Mesodermal cell (in vitro differentiated cells): ENCODE measurements around the gene CRYBG1.

Experiments
- H3K27ac ChIP-seq: 2 replicates; pipeline ENCODE4 v1.7.0; 2013; ENCODE audit warnings: mild to moderate bottlenecking, low read depth, low read length, moderate library complexity; ENCODE audit not compliant: severe bottlenecking
- H3K36me3 ChIP-seq: 2 replicates; pipeline ENCODE4 v1.7.1; 2013; ENCODE audit warnings: mild to moderate bottlenecking, low read length, moderate library complexity; ENCODE audit not compliant: control insufficient read depth, insufficient read depth
- H3K4me1 ChIP-seq: one replicate; pipeline ENCODE4 v1.7.1; 2013; ENCODE audit warnings: mild to moderate bottlenecking, low read length; ENCODE audit not compliant: insufficient read depth, control insufficient read depth, poor library complexity, severe bottlenecking
- H3K4me3 ChIP-seq: 2 replicates; pipeline ENCODE4 v1.7.0; 2013; ENCODE audit warnings: low read length, control low read depth, mild to moderate bottlenecking; ENCODE audit not compliant: insufficient read depth, poor library complexity, severe bottlenecking; ENCODE audit errors: extremely low read depth
- H3K9me3 ChIP-seq: 2 replicates; pipeline ENCODE4 v1.7.1; 2013; ENCODE audit warnings: mild to moderate bottlenecking, low read length, moderate library complexity; ENCODE audit not compliant: control insufficient read depth
- WGBS, 2 experiments: methylation state at CpG; one replicate each; pipeline ENCODE4 v1.1.5; 2013; ENCODE audit warnings: missing lambda C conversion rate in 2 of 2; ENCODE audit not compliant: insufficient coverage in 2 of 2; 5-methylcytosine and 5-hydroxymethylcytosine counted together

Gene CRYBG1

DNA sequence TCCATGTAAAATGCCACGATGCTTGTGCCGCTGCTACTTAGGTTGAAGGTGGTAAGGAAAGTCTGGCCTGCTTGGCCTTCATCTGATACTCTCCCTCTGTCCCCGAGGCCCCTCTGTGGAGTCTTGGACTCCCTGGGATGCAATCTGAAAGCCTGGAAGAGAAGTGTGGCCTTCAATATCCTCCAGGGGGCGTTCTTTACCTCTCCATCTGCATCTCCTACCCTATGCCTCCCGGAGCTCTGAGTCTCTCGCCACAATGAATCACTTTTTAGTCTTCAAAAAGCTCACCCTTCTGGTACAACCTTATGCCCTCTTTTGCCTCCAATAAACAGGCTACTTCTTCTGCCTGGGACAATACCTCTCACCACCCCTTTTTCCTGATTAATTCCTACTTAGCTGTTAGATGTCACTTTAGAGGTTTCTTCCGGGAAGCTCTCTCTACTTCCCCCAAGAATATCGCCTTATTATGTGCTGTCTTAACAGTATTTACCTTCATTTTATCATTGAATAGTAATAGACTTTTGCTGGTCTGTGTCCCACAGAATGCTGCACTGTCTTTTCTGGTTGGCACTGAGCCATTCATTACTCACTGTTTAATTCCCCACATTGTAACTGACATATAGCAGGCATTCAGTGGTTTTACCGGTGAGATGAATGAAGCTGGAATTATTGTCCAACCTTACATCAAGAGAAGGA lies 21.0 kb upstream of the CRYBG1 start:
- H3K4me3 ChIP-seq, result no peak overlapping the region
- no peak overlapping the region for H3K27ac ChIP-seq
- no peaks in the 10 kb centered on the region for H3K36me3 ChIP-seq
- no peaks in the 10 kb centered on the region for H3K4me1 ChIP-seq
- H3K9me3 ChIP-seq, result no peaks in the 10 kb centered on the region
- 3 to 8% methylated on average over 3 to 4 of the region's 9 CpGs for WGBS, 2 experiments

DNA sequence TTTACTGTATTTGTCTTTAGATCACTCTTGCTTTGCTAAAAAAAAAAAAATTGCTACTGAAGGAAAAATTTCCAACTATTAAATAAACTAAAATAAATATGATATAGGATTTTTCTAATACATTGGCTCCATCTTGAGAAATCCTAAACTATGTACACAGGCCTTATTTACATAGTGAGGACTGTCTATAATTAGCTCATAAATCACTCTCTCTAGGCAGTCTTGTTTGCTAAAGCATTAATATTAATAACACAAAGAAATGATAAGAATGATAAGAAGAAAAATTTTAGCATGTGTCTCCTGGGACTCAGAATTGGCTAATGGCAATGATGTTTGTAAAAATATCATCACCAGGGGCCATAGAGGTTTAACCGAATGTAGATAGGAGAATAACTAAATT lies 13.3 kb upstream of the CRYBG1 start:
- Histone ChIP-seq H3K4me3 (no peak overlapping the region), H3K4me1 (no peaks in the 10 kb centered on the region), H3K36me3 (no peaks in the 10 kb centered on the region), H3K27ac (no peak overlapping the region), H3K9me3 (no peaks in the 10 kb centered on the region)
- no CpG with 5 or more reads among the region's 1 CpG for whole genome bisulfite sequencing, 2 experiments

DNA sequence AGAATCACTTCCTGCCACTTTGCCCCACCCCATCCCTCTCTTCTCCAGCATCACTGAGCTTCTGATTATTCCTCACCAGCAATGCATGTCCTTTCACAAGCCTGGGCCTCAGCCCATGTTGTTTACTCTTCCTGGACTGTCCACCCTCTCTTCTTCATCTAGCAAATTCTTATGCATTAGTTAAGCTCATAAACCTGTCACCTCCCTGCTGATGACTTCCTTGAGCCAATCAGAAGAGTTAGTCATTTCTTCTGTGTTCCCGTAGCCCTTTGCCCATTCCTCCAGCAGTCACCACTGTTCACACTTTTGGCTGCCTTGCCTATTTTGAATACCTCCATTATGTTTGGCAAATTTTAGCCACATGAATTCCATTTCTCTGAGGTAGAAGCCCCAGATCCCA lies 4.1 kb upstream of the CRYBG1 start:
- Histone ChIP-seq H3K4me3 (no peak overlapping the region), H3K4me1 (peaks cover 3% of the 10 kb centered on the region), H3K36me3 (no peaks in the 10 kb centered on the region), H3K9me3 (no peaks in the 10 kb centered on the region), H3K27ac (no peak overlapping the region)
- 91 to 93% methylated on average over 1 of the region's 1 CpG for WGBS, 2 experiments

DNA sequence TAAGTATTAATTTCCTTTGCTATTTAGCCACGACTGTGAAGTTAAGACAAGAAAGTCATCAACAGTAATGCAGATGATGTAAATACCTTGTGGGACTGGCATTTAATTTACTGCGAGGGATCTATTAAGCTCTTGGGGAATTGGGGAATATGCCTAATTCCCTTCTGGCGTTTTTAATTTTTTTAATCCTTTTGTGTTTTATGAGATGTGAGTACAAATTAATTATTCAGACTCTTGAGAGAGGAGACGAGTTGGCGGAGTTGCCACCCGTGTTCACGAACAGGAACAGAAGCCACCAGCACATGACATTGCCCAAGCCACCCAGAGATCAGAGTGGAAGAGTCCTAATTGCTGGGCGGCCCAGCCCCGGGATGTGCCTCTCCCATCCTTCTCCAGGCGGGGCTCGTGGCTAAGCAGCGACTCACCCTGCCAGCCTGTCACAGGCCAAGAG lies 533 bp upstream of the CRYBG1 start:
- peak overlapping the region; percentile 39 for H3K4me3 ChIP-seq
- H3K9me3 ChIP-seq, result no peaks in the 10 kb centered on the region
- peaks cover 3% of the 10 kb centered on the region for H3K4me1 ChIP-seq
- 25 to 29% methylated on average over 11 of the region's 12 CpGs for WGBS, 2 experiments
- no peak overlapping the region for H3K27ac ChIP-seq
- H3K36me3 ChIP-seq, result no peaks in the 10 kb centered on the region

DNA sequence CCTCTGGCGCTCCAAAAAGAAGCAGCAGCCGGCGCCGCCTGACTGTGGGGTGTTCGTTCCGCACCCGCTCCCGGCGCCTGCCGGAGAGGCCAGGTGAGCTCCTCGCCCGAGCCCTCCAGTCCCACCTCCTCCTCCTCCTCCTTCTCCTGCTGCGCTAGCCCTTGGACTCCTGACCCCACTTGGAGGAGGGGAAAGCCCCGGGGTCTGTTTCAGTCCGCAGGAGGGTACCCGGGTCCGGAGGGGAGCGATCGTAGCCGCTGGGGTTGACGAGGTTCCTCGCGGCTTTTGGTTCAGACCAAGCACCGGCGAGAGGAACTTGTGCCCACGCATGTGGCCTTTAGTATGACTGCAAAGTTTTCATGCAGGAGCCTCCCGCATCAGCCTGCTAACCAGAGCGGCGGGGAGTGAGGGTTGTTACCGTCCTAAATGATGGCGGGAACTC lies 493 bp downstream of the CRYBG1 start:
- Histone ChIP-seq H3K4me1 (peaks cover 3% of the 10 kb centered on the region), H3K36me3 (no peaks in the 10 kb centered on the region), H3K27ac (no peak overlapping the region), H3K9me3 (no peaks in the 10 kb centered on the region), H3K4me3 (peak overlapping the region; percentile 39)
- WGBS, 2 experiments, result 3 to 7% methylated on average over 24 to 29 of the region's 31 CpGs

DNA sequence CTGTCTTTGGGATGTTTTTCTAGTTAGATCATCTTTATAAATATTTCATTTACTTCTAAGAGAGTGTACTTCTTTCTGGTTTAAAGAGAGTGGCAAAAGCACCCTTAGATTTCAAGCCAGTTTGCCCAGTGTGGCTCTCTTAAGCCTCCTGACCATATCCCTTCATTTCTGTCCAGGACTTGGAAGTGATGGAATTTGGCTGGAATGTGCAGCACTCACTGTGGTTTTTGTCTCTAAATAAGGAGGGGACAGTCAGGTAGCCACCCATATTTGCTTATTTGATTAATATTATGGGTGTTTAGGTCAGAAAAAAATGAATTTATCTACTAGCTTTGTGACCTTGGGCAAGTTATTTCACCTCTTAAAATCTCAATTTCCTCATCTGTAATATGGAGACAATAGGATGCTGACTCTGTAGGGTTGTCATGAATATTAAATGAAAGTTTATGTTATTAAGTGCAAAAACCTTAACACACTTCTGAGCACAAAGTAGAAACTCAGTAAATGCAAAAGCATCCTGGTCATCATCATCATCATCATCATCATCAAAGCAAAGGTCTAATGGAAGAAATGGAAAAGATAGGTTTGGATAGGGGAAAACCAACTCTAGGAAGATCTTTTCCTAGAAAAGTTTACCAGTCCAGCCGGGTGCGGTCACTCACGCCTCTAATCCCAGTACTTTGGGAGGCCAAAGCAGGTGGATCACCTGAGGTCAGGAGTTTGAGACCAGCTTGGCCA lies 3.1 kb downstream of the CRYBG1 start:
- H3K36me3 ChIP-seq, result no peaks in the 10 kb centered on the region
- H3K4me3 ChIP-seq, result no peak overlapping the region
- H3K27ac ChIP-seq, result no peak overlapping the region
- H3K4me1 ChIP-seq, result peaks cover 3% of the 10 kb centered on the region
- H3K9me3 ChIP-seq, result no peaks in the 10 kb centered on the region
- 79 to 90% methylated on average over 3 of the region's 3 CpGs for WGBS, 2 experiments

DNA sequence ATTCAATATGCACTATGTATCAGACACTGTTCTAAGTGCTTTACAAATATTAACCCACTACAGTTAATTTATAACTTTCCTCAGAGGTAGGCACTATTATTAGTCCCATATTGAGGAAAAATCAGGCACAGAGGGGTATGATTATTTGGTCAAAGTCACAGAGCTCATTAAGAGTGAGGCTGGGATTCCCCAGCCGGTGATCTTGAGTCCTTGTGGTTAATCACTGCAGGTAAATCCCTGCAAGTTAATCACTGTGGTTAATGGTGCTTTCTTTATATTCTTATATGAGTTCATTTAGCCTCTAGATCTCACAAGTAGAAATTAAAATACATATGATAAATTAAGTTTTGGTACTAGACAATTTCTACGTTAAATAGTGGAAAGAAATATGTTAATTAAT lies 9.2 kb downstream of the CRYBG1 start:
- H3K4me3 ChIP-seq, result no peak overlapping the region
- H3K27ac ChIP-seq, result no peak overlapping the region
- no peaks in the 10 kb centered on the region for H3K36me3 ChIP-seq
- WGBS, 2 experiments, result 100% methylated on average over 1 of the region's 2 CpGs
- no peaks in the 10 kb centered on the region for H3K9me3 ChIP-seq
- H3K4me1 ChIP-seq, result no peaks in the 10 kb centered on the region

DNA sequence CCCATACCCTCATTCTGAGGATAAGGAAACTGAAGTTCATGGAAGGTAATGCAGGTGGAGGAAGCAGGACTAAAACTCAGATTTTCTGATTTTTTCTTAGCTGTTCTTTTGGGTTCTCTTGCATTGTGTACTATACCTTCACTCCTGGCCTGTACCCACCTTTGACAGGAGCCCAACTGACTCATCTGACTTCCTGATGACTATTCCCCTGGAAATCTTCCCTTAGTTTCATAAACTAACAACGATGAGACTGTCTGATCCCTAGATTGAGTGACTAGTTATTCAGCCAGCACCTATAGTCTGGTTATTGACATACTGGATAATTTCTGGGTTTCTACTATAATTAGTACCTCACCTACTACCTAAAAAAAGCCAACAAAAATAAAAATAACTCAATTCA lies 10.1 kb downstream of the CRYBG1 start:
- H3K27ac ChIP-seq, result no peak overlapping the region
- no CpG with 5 or more reads among the region's 1 CpG for WGBS, 2 experiments
- no peaks in the 10 kb centered on the region for H3K36me3 ChIP-seq
- no peaks in the 10 kb centered on the region for H3K4me1 ChIP-seq
- no peak overlapping the region for H3K4me3 ChIP-seq
- no peaks in the 10 kb centered on the region for H3K9me3 ChIP-seq

DNA sequence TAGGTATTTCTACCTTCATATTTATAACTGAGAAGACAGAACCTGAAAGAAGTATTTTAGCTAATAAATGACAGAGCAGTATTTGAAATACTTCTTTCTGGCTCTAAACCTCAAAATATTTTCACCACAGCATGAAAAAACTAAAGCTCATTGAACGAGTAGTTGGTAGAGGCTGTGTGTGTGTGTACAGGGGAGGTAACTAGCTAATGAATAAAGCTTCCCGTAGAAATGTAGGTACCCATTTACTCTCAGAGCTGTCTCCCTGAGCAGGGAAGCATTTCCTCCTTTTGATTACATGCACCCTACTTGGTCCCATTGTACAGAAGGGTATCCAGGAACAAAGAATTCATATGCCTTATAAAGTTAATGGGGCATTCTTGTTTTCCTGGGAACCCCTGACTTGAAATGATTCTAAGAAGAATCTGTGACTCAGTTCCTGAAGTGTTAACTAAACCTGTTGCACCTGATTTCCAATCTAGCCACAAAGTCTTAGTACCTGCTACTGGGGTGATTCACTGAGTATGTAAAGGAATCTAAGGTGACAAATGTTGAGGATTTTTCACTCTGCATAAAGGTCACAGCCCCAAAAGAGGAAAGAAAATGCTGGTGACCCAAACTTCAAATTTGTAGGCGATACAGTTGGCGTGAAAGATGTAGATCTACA lies 12.5 kb downstream of the CRYBG1 start:
- Histone ChIP-seq H3K9me3 (no peaks in the 10 kb centered on the region), H3K27ac (no peak overlapping the region), H3K4me3 (no peak overlapping the region), H3K4me1 (no peaks in the 10 kb centered on the region), H3K36me3 (no peaks in the 10 kb centered on the region)
- no CpG with 5 or more reads among the region's 4 CpGs for WGBS, 2 experiments

DNA sequence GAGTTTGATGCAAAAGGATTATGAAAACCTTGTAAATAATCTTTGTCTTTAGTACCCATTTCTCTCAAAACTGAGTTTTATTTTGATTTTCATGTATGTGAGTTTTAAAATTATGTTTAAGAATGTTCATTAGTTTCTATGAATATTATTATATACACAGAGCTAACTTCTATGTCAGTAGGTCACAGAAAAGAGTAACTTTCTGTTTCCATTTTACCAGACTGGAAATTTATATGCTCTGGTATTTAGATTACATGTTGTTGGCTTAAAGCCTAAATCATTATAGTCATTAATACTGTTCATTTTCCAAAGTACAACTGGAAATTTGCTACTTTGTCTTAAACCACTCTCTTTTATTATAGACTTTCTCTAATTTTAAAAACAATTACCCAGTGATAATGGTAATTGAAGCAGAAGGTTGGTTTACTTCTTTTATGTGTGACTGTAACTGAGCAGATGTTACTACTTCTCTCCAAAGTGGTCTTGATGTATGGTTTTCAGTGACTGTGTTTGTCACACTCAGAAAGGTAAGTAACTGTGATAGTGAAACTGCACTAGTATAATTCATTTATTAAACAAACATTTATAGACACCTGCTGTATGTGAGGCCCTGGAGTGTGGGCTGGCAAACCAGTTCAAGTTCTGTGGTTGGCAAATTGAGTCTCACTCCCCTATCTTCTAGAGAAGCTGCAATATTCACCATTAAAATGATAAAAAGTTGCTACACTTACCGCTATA lies 13.2 kb downstream of the CRYBG1 start:
- Histone ChIP-seq H3K9me3 (no peaks in the 10 kb centered on the region), H3K4me3 (no peak overlapping the region), H3K36me3 (no peaks in the 10 kb centered on the region), H3K27ac (no peak overlapping the region), H3K4me1 (no peaks in the 10 kb centered on the region)
- no CpG with 5 or more reads among the region's 1 CpG for WGBS, 2 experiments
